HEK293 (cell line): ENCODE data around the gene EOGT.

Experiments used
- CTCF ChIA-PET: fragments of 350-600 bp; formaldehyde crosslinking; extraction: SDS; loops from one replicate; lab custom pipeline; 2021; ENCODE audit warnings: antibody characterized with exemption; lab: Yijun Ruan, JAX
- POLR2A ChIA-PET: fragments of 300-600 bp; formaldehyde crosslinking; extraction: SDS; loops from one replicate; lab custom pipeline; 2020; ENCODE audit warnings: antibody characterized with exemption, inconsistent platforms; lab: Yijun Ruan, JAX
- H3K27ac ChIP-seq: fragments of 200-500 bp; sonication (Bioruptor generic); 2 replicates; pipeline ENCODE4 v1.5.1; 2014; ENCODE audit warnings: low read depth, low read length, control low read depth, inconsistent platforms; ENCODE audit errors: extremely low read depth
- H3K36me3 ChIP-seq, 2 experiments: fragments of 200-500 bp in 1 of 2; sonication (Bioruptor generic) in 1 of 2; 1 replicate in 1 of 2; 2 replicates in 1 of 2; pipeline ENCODE4 v1.5.1; 2014 to 2017; ENCODE audit warnings: inconsistent platforms in 2 of 2, low read length in 2 of 2; ENCODE audit not compliant: control insufficient read depth in 2 of 2, insufficient read depth in 1 of 2
- H3K4me1 ChIP-seq: fragments of 200-500 bp; sonication (Bioruptor generic); 2 replicates; pipeline ENCODE4 v1.5.1; 2014; ENCODE audit warnings: mild to moderate bottlenecking, low read length, inconsistent platforms; ENCODE audit not compliant: control insufficient read depth, insufficient read depth
- H3K4me3 ChIP-seq: 2 replicates; pipeline ENCODE4 v1.5.1; 2011; ENCODE audit warnings: low read depth, mild to moderate bottlenecking, control low read depth, low read length, moderate library complexity
- H3K9me3 ChIP-seq: fragments of 200-500 bp; sonication (Bioruptor generic); 2 replicates; pipeline ENCODE4 v1.5.1; 2014; ENCODE audit warnings: low read depth, low read length, inconsistent platforms; ENCODE audit not compliant: control insufficient read depth, insufficient read depth
- CTCF ChIP-seq: fragments of 450-650 bp; formaldehyde crosslinking; IDR thresholded peaks from 2 replicates; pipeline ENCODE4 v1.5.1; 2016; ENCODE audit warnings: missing biosample characterization, missing genetic modification characterization
- GLIS1 ChIP-seq: fragments of 450-650 bp; formaldehyde crosslinking; IDR thresholded peaks from 2 replicates; pipeline ENCODE4 v1.5.1; 2016; ENCODE audit warnings: missing biosample characterization, missing genetic modification characterization
- HOXA7 ChIP-seq: sonication (generic); formaldehyde crosslinking; IDR thresholded peaks from 2 replicates; pipeline ENCODE4 v1.8.1; 2022; ENCODE audit warnings: missing genetic modification reagents, borderline replicate concordance
- HOXC10 ChIP-seq: sonication (generic); formaldehyde crosslinking; IDR thresholded peaks from 2 replicates; pipeline ENCODE4 v1.8.1; 2023; ENCODE audit warnings: mild to moderate bottlenecking, missing genetic modification reagents
- KLF10 ChIP-seq: fragments of 450-650 bp; IDR thresholded peaks from 2 replicates; pipeline ENCODE4 v1.5.1; 2018; ENCODE audit warnings: missing biosample characterization, mild to moderate bottlenecking, missing genetic modification characterization
- ZNF112 ChIP-seq: fragments of 450-650 bp; formaldehyde crosslinking; IDR thresholded peaks from 2 replicates; pipeline ENCODE4 v1.5.0; 2017; ENCODE audit warnings: missing biosample characterization, missing genetic modification characterization
- ZNF18 ChIP-seq: fragments of 450-650 bp; formaldehyde crosslinking; IDR thresholded peaks from 2 replicates; pipeline ENCODE4 v1.5.1; 2016; ENCODE audit warnings: missing biosample characterization, missing genetic modification characterization
- ZNF280D ChIP-seq: fragments of 450-650 bp; formaldehyde crosslinking; IDR thresholded peaks from 2 replicates; pipeline ENCODE4 v1.5.1; 2016; ENCODE audit warnings: missing biosample characterization, missing genetic modification characterization
- ZNF510 ChIP-seq: fragments of 450-650 bp; formaldehyde crosslinking; IDR thresholded peaks from 2 replicates; pipeline ENCODE4 v1.5.1; 2018; ENCODE audit warnings: mild to moderate bottlenecking, missing genetic modification characterization, missing biosample characterization; ENCODE audit not compliant: insufficient replicate concordance
- ZNF529 ChIP-seq: fragments of 450-650 bp; formaldehyde crosslinking; IDR thresholded peaks from 2 replicates; pipeline ENCODE4 v1.5.1; 2017; ENCODE audit warnings: missing genetic modification characterization, missing biosample characterization; ENCODE audit not compliant: insufficient replicate concordance
- ZNF596 ChIP-seq: fragments of 450-650 bp; IDR thresholded peaks from 2 replicates; pipeline ENCODE4 v1.5.0; 2018; ENCODE audit warnings: missing biosample characterization, mild to moderate bottlenecking, missing genetic modification characterization, moderate library complexity
- ZNF654 ChIP-seq: fragments of 450-650 bp; formaldehyde crosslinking; IDR thresholded peaks from 2 replicates; pipeline ENCODE4 v1.5.1; 2016; ENCODE audit warnings: low read depth, missing biosample characterization, missing genetic modification characterization
- ZSCAN16 ChIP-seq: fragments of 450-650 bp; formaldehyde crosslinking; IDR thresholded peaks from 2 replicates; pipeline ENCODE4 v1.5.1; 2016; ENCODE audit warnings: missing biosample characterization, missing genetic modification characterization
- TF ChIP-seq, protein P1 (sequence below): fragments of 450-650 bp; formaldehyde crosslinking; IDR thresholded peaks from 2 replicates; pipeline ENCODE4 v1.5.1; 2016; ENCODE audit warnings: missing biosample characterization, missing genetic modification characterization, low read depth
- TF ChIP-seq, protein P2 (sequence below): fragments of 450-650 bp; formaldehyde crosslinking; IDR thresholded peaks from 2 replicates; pipeline ENCODE4; 2016; ENCODE audit warnings: missing biosample characterization, missing genetic modification characterization

EOGT gene

DNA sequence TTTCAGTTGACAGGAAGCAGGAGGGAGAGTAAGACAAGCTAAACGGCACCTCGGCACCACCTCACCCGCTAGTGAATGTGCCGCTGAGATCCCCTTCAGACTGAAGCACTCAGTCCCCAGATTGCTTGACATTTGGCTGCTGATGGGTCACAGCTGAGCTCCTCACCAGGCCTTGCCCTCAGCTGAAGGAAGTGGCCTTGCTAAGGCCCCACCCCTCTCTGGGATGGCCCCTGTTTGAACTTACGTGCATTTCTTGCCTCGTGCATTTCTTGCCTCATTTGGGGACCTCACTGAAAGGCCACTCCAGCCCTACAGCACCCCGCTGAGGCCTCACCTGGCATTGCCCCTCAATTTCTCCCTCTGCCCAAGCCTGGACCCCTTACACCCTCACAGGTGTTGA is 39.8 kb downstream of the EOGT start:
- Histone ChIP-seq H3K4me3 (no peak overlapping the region), H3K9me3 (no peaks in the 10 kb centered on the region), H3K36me3 (peaks cover 3 to 28% of the 10 kb centered on the region in 2 experiments; a peak in 2 of 3 replicates), H3K4me1 (no peaks in the 10 kb centered on the region), H3K27ac (no peak overlapping the region)
- TF ChIP-seq ZNF654 (tag by site-specific recombination) (no peak), KLF10 (no peak), ZSCAN16 (tag by site-specific recombination) (no peak), ZNF510 (tag by site-specific recombination) (no peak), HOXA7 (CRISPR knock-in tag) (no peak), ZNF596 (tag by site-specific recombination) (no peak), ZNF18 (tag by site-specific recombination) (no peak)
- TF ChIP-seq, protein P1, sequence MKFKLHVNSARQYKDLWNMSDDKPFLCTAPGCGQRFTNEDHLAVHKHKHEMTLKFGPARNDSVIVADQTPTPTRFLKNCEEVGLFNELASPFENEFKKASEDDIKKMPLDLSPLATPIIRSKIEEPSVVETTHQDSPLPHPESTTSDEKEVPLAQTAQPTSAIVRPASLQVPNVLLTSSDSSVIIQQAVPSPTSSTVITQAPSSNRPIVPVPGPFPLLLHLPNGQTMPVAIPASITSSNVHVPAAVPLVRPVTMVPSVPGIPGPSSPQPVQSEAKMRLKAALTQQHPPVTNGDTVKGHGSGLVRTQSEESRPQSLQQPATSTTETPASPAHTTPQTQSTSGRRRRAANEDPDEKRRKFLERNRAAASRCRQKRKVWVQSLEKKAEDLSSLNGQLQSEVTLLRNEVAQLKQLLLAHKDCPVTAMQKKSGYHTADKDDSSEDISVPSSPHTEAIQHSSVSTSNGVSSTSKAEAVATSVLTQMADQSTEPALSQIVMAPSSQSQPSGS, result no peak
- ChIA-PET CTCF (interaction anchor here (2.2 kb wide), 1 partner anchor 80 kb away, joined by 8 read pairs; no protein-coding TSS in a partner anchor), POLR2A (no interaction called here)

DNA sequence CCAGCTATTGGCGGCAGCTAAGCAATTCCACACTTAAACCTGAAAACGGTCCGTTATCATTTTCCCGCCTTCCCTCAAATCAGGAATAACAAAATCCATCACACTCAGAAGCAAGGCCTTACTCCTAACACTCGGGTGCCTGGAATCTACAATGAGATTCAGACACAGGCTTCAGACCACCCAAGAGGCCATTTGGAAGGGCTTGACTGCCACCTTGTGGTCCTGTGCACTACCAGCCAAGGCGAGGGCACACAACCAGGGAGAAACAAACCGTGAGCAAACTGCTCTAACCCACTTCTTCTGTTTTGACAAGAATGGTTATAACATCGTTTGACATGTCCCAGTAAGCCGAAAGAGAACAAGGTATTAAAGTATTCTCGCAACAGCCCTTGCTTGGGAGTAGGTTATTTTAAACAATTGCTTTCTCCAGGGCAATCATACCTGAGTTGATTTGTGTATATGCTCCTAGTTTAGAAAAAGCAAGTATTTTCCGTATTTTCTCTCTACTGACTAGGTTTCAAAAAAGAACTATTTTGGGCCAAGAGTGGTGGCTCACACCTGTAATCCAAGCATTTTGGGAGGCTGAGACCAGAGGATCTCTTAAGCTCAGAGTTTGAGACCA is 41.0 kb downstream of the EOGT start:
- TF ChIP-seq ZNF654 (tag by site-specific recombination) (peak; percentile 88), GLIS1 (tag by site-specific recombination) (peak; percentile 55; the same call in 1 of the 2 replicates), ZNF112 (tag by site-specific recombination) (no peak), HOXC10 (no peak), CTCF (peak; percentile 60), ZNF529 (tag by site-specific recombination) (no peak)
- TF ChIP-seq, protein P2, sequence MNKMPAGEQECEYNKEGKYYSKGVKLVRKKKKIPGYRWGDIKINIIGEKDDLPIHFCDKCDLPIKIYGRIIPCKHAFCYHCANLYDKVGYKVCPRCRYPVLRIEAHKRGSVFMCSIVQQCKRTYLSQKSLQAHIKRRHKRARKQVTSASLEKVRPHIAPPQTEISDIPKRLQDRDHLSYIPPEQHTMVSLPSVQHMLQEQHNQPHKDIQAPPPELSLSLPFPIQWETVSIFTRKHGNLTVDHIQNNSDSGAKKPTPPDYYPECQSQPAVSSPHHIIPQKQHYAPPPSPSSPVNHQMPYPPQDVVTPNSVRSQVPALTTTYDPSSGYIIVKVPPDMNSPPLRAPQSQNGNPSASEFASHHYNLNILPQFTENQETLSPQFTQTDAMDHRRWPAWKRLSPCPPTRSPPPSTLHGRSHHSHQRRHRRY, result no peak
- H3K4me1 ChIP-seq, result no peaks in the 10 kb centered on the region

DNA sequence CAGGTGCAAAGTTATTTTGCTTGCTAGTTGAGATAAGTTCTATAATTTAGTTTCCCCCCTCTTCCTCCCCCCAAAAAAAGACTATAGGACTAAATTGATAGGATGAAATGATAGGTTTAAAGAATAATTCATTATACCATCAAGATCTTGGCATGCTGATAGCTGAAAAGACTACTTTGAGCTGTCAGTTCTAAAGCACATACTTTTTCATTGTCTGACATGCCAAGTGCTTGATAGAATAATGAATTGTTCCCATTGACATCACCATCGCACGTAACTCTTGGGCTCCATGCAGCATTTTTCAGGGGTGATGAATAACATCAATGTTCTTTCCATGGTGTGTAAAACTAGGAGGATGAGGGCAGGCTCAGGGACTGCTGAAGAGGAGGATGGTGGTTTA is 48.8 kb downstream of the EOGT start:
- Histone ChIP-seq H3K4me3 (no peak overlapping the region), H3K4me1 (no peaks in the 10 kb centered on the region), H3K27ac (no peak overlapping the region), H3K9me3 (no peaks in the 10 kb centered on the region), H3K36me3 (no peaks in the 10 kb centered on the region)
- ChIA-PET POLR2A (no interaction called here), CTCF (no interaction called here)
- no peak for TF ChIP-seq ZNF280D (tag by site-specific recombination)

More for the DNA sequence above, 41.0 kb downstream of the EOGT start:
- POLR2A ChIA-PET, result no interaction called here
- peaks cover 3 to 16% of the 10 kb centered on the region in 2 experiments; a peak in 2 of 3 replicates for H3K36me3 ChIP-seq
- H3K27ac ChIP-seq, result no peak overlapping the region
- CTCF ChIA-PET, result interaction anchor here (0.5 to 2.2 kb wide), 16 partner anchors 9 to 1859 kb away, joined by 3 to 8 read pairs (median 4); no protein-coding TSS in a partner anchor
- H3K4me3 ChIP-seq, result no peak overlapping the region
- H3K9me3 ChIP-seq, result no peaks in the 10 kb centered on the region
